Smooth muscle cell (in vitro differentiated cells): ENCODE measurements around the gene C19orf44. TPM values are rescaled to one million over a fixed set of nuclear protein-coding genes. Genes with fewer than 3 reads are reported as not detected.
A peak's percentile ranks its signal among the peaks of the same experiment; 100 is the strongest.

Source experiments
- DNase-seq: peaks from one replicate; lab custom pipeline; 2025; ENCODE audit not compliant: unreplicated experiment; lab: John Stamatoyannopoulos, UW
- H2AFZ ChIP-seq: fragments of 200-600 bp; sonication (generic); 2 replicates; pipeline ENCODE4 v1.6.0; 2016; ENCODE audit warnings: antibody characterized with exemption, low read depth, mild to moderate bottlenecking
- H3F3A ChIP-seq: fragments of 200-600 bp; sonication (generic); 2 replicates; pipeline ENCODE4 v1.6.0; 2017; ENCODE audit warnings: antibody characterized with exemption, low read depth
- H3K27ac ChIP-seq: fragments of 200-600 bp; sonication (generic); 2 replicates; pipeline ENCODE4 v1.5.1; 2016; ENCODE audit warnings: low read depth, mild to moderate bottlenecking
- H3K27me3 ChIP-seq: fragments of 200-600 bp; sonication (generic); 2 replicates; pipeline ENCODE4 v1.6.1; 2016; ENCODE audit warnings: low read depth, mild to moderate bottlenecking
- H3K36me3 ChIP-seq: fragments of 200-600 bp; sonication (generic); 2 replicates; pipeline ENCODE4 v1.5.1; 2016; ENCODE audit warnings: low read depth
- H3K4me1 ChIP-seq: fragments of 200-600 bp; sonication (generic); 2 replicates; pipeline ENCODE4 v1.5.1; 2016; ENCODE audit warnings: low read depth
- H3K4me2 ChIP-seq: fragments of 200-600 bp; sonication (generic); 2 replicates; pipeline ENCODE4 v1.6.0; 2016; ENCODE audit warnings: mild to moderate bottlenecking
- H3K4me3 ChIP-seq: fragments of 200-600 bp; sonication (generic); 2 replicates; pipeline ENCODE4 v1.5.1; 2016; ENCODE audit warnings: mild to moderate bottlenecking
- H3K79me2 ChIP-seq: fragments of 200-600 bp; sonication (generic); 2 replicates; pipeline ENCODE4 v1.6.0; 2016; ENCODE audit warnings: low read depth, mild to moderate bottlenecking
- H3K9ac ChIP-seq: fragments of 200-600 bp; sonication (generic); 2 replicates; pipeline ENCODE4 v1.6.0; 2016; ENCODE audit warnings: low read depth
- H3K9me3 ChIP-seq: fragments of 200-600 bp; sonication (generic); replicated peaks from 2 replicates; pipeline ENCODE4 v1.5.1; 2016; ENCODE audit warnings: low read depth
- H4K20me1 ChIP-seq: fragments of 200-600 bp; sonication (generic); 2 replicates; pipeline ENCODE4 v1.6.0; 2016; ENCODE audit warnings: low read depth
- WGBS: methylation state at CpG from one replicate; pipeline ENCODE4 v1.1.7; 2016; ENCODE audit warnings: low lambda C conversion rate; 5-methylcytosine and 5-hydroxymethylcytosine counted together
- polyA plus RNA-seq: library from polyadenylated mRNA; unstranded; fragments of >200 nt; fragmentation: Nextera tagmentation; extraction: Ambion mirVana; gene quantifications from 2 replicates; pipeline ENCODE4 v1.2.1, GENCODE V29; 2016
- total RNA-seq: library from RNA; depleted of rRNA; stranded (reverse); fragments of >200 nt; gene quantifications from 2 replicates; pipeline ENCODE4 v1.2.3, GENCODE V29; 2014
- TF ChIP-seq, protein P1 (sequence below): fragments of 200-600 bp; sonication (generic); IDR thresholded peaks from 2 replicates; pipeline ENCODE4 v1.5.1; 2017; ENCODE audit warnings: borderline replicate concordance, mild to moderate bottlenecking, antibody characterized with exemption; ENCODE audit not compliant: insufficient read depth, poor library complexity, severe bottlenecking

C19orf44 gene
- total and polyA plus RNA-seq, 2 experiments from 2014 or later: 3.3 to 3.4 TPM

DNA sequence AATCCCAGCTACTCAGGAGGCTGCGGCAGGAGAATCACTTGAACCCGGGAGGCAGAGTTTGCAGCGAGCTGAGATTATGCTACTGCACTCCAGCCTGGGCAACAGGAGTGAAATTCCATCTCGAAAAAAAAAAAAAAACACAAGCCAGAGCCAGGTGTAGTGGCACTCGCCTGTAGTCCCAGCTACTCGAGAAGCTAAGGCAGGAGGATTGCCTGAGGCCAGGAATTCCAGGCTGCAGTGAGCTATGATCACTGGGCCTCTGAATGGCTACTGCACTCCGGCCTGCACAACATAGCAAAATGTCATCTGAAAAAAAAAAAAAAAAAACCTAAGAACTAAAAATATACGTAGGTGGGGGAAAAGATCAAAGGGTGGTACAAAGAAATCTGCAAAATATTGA is 43.9 kb upstream of the C19orf44 start:
- H3K27ac ChIP-seq: no peak overlapping the region
- peaks cover 8% of the 10 kb centered on the region for H3F3A ChIP-seq
- no peak overlapping the region for H3K4me3 ChIP-seq
- DNase-seq: no peak
- H3K9ac ChIP-seq: no peak overlapping the region
- 64% methylated on average over 8 of the region's 8 CpGs for WGBS
- no peaks in the 10 kb centered on the region for H3K9me3 ChIP-seq
- no peak overlapping the region for H3K4me2 ChIP-seq
- no peak overlapping the region for H2AFZ ChIP-seq
- peaks cover 89% of the 10 kb centered on the region for H3K79me2 ChIP-seq
- no peaks in the 10 kb centered on the region for H3K27me3 ChIP-seq
- no peaks in the 10 kb centered on the region for H3K4me1 ChIP-seq
- no peaks in the 10 kb centered on the region for H3K36me3 ChIP-seq
- TF ChIP-seq, protein P1, sequence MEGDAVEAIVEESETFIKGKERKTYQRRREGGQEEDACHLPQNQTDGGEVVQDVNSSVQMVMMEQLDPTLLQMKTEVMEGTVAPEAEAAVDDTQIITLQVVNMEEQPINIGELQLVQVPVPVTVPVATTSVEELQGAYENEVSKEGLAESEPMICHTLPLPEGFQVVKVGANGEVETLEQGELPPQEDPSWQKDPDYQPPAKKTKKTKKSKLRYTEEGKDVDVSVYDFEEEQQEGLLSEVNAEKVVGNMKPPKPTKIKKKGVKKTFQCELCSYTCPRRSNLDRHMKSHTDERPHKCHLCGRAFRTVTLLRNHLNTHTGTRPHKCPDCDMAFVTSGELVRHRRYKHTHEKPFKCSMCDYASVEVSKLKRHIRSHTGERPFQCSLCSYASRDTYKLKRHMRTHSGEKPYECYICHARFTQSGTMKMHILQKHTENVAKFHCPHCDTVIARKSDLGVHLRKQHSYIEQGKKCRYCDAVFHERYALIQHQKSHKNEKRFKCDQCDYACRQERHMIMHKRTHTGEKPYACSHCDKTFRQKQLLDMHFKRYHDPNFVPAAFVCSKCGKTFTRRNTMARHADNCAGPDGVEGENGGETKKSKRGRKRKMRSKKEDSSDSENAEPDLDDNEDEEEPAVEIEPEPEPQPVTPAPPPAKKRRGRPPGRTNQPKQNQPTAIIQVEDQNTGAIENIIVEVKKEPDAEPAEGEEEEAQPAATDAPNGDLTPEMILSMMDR: no peak
- peaks cover 98% of the 10 kb centered on the region for H4K20me1 ChIP-seq

DNA sequence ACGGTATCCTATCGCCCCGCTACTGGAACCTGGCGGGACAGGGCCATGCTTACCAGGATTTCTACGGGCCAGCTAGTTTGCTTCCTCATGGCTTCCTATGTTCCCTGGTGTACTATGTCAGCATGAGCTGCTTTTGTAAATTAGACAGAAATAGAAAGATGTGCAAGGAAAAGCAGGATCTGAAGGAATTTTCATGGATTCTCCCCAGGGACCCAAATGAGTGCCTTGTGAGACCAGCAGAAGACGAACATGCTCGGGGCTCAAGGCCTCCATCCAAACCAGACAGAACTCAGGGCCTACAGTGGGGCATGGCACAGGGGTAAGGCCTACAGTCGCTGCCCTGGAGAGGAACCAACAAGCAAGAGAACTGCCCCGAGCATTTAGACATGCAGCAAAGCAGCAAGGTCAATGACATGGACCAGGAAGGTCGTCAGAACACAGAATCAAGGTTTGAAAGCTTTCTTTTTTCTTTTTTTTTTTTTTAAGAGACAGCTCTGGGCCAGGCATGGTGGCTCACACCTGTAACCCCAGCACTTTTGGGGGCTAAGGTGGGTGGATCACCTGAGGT is 41.8 kb upstream of the C19orf44 start:
- WGBS: 87% methylated on average over 10 of the region's 10 CpGs
- no peak overlapping the region for H2AFZ ChIP-seq
- H4K20me1 ChIP-seq: peaks cover 98% of the 10 kb centered on the region
- H3K27me3 ChIP-seq: no peaks in the 10 kb centered on the region
- no peaks in the 10 kb centered on the region for H3K36me3 ChIP-seq
- TF ChIP-seq, protein P1: no peak
- H3K9ac ChIP-seq: no peak overlapping the region
- no peak overlapping the region for H3K4me3 ChIP-seq
- peaks cover 84% of the 10 kb centered on the region for H3K79me2 ChIP-seq
- H3K27ac ChIP-seq: no peak overlapping the region
- no peak for DNase-seq
- H3K4me1 ChIP-seq: no peaks in the 10 kb centered on the region
- H3F3A ChIP-seq: no peaks in the 10 kb centered on the region
- no peaks in the 10 kb centered on the region for H3K9me3 ChIP-seq
- H3K4me2 ChIP-seq: no peak overlapping the region

- TF ChIP-seq, protein P1: no peak
- no peaks in the 10 kb centered on the region for H3K36me3 ChIP-seq
- WGBS: 98% methylated on average over 5 of the region's 5 CpGs
These were observed 40.7 kb upstream of the C19orf44 start for GRCh38 chr19:16455489-16455888.

GRCh38 chr19:16456652-16457194 is 39.5 kb upstream of the C19orf44 start:
- H3K36me3 ChIP-seq: no peaks in the 10 kb centered on the region
- H3K4me1 ChIP-seq: no peaks in the 10 kb centered on the region
- no peak overlapping the region for H3K9ac ChIP-seq
- H3K4me3 ChIP-seq: no peak overlapping the region
- H3K9me3 ChIP-seq: no peaks in the 10 kb centered on the region
- no peaks in the 10 kb centered on the region for H3K27me3 ChIP-seq
- no peak overlapping the region for H3K27ac ChIP-seq
- 74% methylated on average over 11 of the region's 11 CpGs for whole genome bisulfite sequencing
- DNase-seq: no peak
- H3F3A ChIP-seq: no peaks in the 10 kb centered on the region
- TF ChIP-seq, protein P1: no peak
- H4K20me1 ChIP-seq: peaks cover 97% of the 10 kb centered on the region
- peaks cover 83% of the 10 kb centered on the region for H3K79me2 ChIP-seq
- H2AFZ ChIP-seq: no peak overlapping the region
- peak overlapping the region; percentile 47 for H3K4me2 ChIP-seq

More at GRCh38 chr19:16455489-16455888, 40.7 kb upstream of the C19orf44 start:
- Histone ChIP-seq H3K27me3 (no peaks in the 10 kb centered on the region), H3K9me3 (no peaks in the 10 kb centered on the region), H4K20me1 (peaks cover 100% of the 10 kb centered on the region), H3K79me2 (peaks cover 86% of the 10 kb centered on the region), H2AFZ (no peak overlapping the region), H3F3A (no peaks in the 10 kb centered on the region), H3K4me3 (no peak overlapping the region), H3K4me1 (no peaks in the 10 kb centered on the region), H3K27ac (no peak overlapping the region), H3K9ac (no peak overlapping the region), H3K4me2 (no peak overlapping the region)
- no peak for DNase-seq
